Ishikawa (cell line): ENCODE measurements around the gene PDS5B.

Experiments
- CEBPB ChIP-seq: IDR thresholded peaks from 2 replicates; pipeline ENCODE4 v1.6.1; 2012
- CREB1 ChIP-seq: IDR thresholded peaks from 2 replicates; pipeline ENCODE4 v1.6.1; 2012; ENCODE audit warnings: low read depth
- EGR1 ChIP-seq: IDR thresholded peaks from 2 replicates; pipeline ENCODE4 v1.6.1; 2012
- EP300 ChIP-seq: IDR thresholded peaks from 2 replicates; pipeline ENCODE4 v1.6.1; 2012; ENCODE audit warnings: borderline replicate concordance
- FOXM1 ChIP-seq: IDR thresholded peaks from 2 replicates; pipeline ENCODE4 v1.6.1; 2012; ENCODE audit warnings: low read depth, borderline replicate concordance
- NFIC ChIP-seq: IDR thresholded peaks from 2 replicates; pipeline ENCODE4 v1.6.1; 2012
- RAD21 ChIP-seq: IDR thresholded peaks from 2 replicates; pipeline ENCODE4 v1.6.1; 2012; ENCODE audit warnings: low read depth
- TAF1 ChIP-seq: IDR thresholded peaks from 2 replicates; pipeline ENCODE4 v1.6.1; 2012; ENCODE audit warnings: low read depth, mild to moderate bottlenecking
- TCF12 ChIP-seq: IDR thresholded peaks from 2 replicates; pipeline ENCODE4 v1.6.1; 2012; ENCODE audit warnings: low read depth
- TEAD4 ChIP-seq: IDR thresholded peaks from 2 replicates; pipeline ENCODE4 v1.6.1; 2012
- YY1 ChIP-seq: IDR thresholded peaks from 2 replicates; pipeline ENCODE4 v1.6.1; 2012; ENCODE audit warnings: low read depth
- ZBTB7A ChIP-seq: IDR thresholded peaks from 2 replicates; pipeline ENCODE4 v1.6.1; 2012; ENCODE audit warnings: low read depth
- TF ChIP-seq, protein P1 (sequence below): IDR thresholded peaks from 2 replicates; pipeline ENCODE4 v1.6.1; 2012
- TF ChIP-seq, protein P2 (sequence below): IDR thresholded peaks from 2 replicates; pipeline ENCODE4 v1.6.1; 2012
- TF ChIP-seq, protein P3 (sequence below): IDR thresholded peaks from 2 replicates; pipeline ENCODE4 v1.6.1; 2012; ENCODE audit warnings: low read depth, mild to moderate bottlenecking

Gene PDS5B

DNA sequence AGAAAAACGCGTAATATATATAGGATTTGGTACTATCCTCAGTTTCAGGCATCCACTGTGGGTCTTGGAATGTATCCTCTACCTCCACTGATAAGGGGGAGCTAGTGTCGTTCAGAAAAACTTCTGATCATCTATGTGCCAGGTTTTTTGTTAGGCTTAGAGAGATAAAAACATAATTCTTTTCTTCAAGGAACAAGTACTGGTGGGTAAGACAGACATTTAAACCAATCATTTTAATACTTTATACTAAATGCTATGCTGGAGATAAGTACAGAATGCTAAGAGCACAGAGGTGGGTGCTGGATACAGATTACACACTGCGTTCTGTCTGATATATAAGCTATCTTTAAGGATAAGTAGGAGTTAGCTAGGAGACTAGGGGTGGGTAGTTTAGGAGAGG, 166.1 kb downstream of the PDS5B start:
- TF ChIP-seq TEAD4 = no peak
- TF ChIP-seq YY1 = no peak
- TF ChIP-seq TCF12 = no peak
- TF ChIP-seq, protein P1, sequence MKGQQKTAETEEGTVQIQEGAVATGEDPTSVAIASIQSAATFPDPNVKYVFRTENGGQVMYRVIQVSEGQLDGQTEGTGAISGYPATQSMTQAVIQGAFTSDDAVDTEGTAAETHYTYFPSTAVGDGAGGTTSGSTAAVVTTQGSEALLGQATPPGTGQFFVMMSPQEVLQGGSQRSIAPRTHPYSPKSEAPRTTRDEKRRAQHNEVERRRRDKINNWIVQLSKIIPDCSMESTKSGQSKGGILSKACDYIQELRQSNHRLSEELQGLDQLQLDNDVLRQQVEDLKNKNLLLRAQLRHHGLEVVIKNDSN = no peak

DNA sequence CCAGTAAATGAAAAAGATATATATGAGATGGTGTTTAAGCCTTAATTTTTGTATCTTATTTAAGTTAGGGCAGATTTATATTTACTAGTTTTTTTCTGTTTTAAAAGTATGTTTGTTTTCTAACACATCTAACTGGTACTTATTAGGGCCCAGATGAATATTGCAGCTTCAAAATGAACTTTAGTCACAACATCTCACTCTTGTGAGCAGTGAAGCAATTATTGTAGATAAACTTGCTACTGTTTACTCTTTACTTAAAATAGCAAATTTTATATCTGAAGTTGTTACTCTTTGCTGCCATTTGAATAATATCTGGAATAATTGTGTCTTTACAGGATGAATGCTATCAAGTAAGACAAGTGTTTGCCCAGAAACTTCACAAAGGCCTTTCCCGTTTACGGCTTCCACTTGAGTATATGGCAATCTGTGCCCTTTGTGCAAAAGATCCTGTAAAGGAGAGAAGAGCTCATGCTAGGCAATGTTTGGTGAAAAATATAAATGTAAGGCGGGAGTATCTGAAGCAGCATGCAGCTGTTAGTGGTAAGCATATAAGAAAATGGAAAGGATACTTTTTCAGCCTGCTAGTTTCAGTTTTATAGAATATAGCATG, 166.8 kb downstream of the PDS5B start:
- TF ChIP-seq, protein P2, sequence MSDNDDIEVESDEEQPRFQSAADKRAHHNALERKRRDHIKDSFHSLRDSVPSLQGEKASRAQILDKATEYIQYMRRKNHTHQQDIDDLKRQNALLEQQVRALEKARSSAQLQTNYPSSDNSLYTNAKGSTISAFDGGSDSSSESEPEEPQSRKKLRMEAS = no peak
- TF ChIP-seq EP300 = no peak
- TF ChIP-seq ZBTB7A = no peak
- no peak for TF ChIP-seq CREB1
- no peak for TF ChIP-seq YY1
- TF ChIP-seq TCF12 = no peak
- TF ChIP-seq TAF1 = no peak
- TF ChIP-seq TEAD4 = no peak
- TF ChIP-seq, protein P1 = no peak
- TF ChIP-seq, protein P3, sequence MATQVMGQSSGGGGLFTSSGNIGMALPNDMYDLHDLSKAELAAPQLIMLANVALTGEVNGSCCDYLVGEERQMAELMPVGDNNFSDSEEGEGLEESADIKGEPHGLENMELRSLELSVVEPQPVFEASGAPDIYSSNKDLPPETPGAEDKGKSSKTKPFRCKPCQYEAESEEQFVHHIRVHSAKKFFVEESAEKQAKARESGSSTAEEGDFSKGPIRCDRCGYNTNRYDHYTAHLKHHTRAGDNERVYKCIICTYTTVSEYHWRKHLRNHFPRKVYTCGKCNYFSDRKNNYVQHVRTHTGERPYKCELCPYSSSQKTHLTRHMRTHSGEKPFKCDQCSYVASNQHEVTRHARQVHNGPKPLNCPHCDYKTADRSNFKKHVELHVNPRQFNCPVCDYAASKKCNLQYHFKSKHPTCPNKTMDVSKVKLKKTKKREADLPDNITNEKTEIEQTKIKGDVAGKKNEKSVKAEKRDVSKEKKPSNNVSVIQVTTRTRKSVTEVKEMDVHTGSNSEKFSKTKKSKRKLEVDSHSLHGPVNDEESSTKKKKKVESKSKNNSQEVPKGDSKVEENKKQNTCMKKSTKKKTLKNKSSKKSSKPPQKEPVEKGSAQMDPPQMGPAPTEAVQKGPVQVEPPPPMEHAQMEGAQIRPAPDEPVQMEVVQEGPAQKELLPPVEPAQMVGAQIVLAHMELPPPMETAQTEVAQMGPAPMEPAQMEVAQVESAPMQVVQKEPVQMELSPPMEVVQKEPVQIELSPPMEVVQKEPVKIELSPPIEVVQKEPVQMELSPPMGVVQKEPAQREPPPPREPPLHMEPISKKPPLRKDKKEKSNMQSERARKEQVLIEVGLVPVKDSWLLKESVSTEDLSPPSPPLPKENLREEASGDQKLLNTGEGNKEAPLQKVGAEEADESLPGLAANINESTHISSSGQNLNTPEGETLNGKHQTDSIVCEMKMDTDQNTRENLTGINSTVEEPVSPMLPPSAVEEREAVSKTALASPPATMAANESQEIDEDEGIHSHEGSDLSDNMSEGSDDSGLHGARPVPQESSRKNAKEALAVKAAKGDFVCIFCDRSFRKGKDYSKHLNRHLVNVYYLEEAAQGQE = no peak
- no peak for TF ChIP-seq EGR1

DNA sequence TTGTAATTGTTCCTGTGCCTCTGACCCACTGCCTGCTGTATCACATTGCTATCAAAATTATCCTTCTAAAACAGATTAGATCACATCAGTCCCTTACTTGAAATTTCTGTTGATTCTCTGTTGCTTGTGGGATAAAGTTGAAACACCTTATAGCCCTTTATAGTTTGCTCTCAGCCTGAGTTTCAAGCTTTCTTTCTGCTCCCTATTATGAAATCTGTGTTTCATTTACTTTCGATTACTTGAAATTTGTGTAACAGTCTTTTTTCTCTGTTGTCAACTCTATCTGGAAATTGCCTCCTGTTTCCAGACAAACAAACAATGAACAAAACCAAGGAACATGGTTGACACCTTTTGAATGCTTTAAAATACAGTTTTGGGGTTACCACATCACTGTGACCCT, 167.9 kb downstream of the PDS5B start:
- TF ChIP-seq ZBTB7A = no peak
- TF ChIP-seq TCF12 = no peak
- TF ChIP-seq, protein P2 = no peak
- TF ChIP-seq FOXM1 = no peak
- no peak for TF ChIP-seq NFIC
- TF ChIP-seq TEAD4 = no peak
- TF ChIP-seq, protein P3 = no peak
- no peak for TF ChIP-seq EGR1
- no peak for TF ChIP-seq TAF1
- no peak for TF ChIP-seq CEBPB
- no peak for TF ChIP-seq RAD21
- TF ChIP-seq, protein P1 = no peak
- no peak for TF ChIP-seq YY1
- no peak for TF ChIP-seq CREB1
- TF ChIP-seq EP300 = no peak

DNA sequence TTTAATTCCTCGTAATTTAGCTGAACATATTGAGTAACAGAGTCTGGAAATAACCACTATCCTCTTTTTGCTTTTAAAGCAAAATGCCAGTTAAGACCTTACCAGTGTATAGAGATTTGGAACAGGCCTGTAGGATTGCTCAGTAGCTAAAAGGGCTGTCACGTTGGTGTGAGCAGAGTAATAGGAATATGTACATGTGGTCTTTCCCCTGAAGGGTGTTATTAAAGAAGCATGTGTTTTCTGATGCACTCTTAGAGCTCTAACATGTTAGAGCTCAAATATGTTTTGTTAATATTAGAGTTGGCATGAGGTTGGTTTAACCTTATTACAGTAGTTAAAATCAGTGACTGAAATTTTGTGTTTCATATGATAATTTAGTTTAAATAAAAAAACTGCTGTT, 172.9 kb downstream of the PDS5B start:
- TF ChIP-seq ZBTB7A (no peak), RAD21 (no peak), NFIC (no peak), CEBPB (no peak), FOXM1 (no peak), EGR1 (no peak), CREB1 (no peak), EP300 (no peak), TAF1 (no peak), YY1 (no peak), TCF12 (no peak), TEAD4 (no peak)
- TF ChIP-seq, protein P3 = no peak
- TF ChIP-seq, protein P2 = no peak
- TF ChIP-seq, protein P1 = no peak
